GM12801 (cell line): ENCODE data around the gene CAPN9.

ENCODE experiments used
- CTCF ChIP-seq: IDR thresholded peaks from one replicate; pipeline ENCODE4 v1.5.1; 2011; ENCODE audit warnings: control low read depth; ENCODE audit not compliant: insufficient read length; ENCODE audit errors: extremely low read depth

Gene CAPN9

GRCh38 chr1:230787471-230787870, 40.3 kb downstream of the CAPN9 start:
- TF ChIP-seq CTCF = no peak

GRCh38 chr1:230788561-230789275, 41.5 kb downstream of the CAPN9 start:
- TF ChIP-seq CTCF = no peak

- no peak for TF ChIP-seq CTCF
Measured at GRCh38 chr1:230790026-230790425, 42.8 kb downstream of the CAPN9 start.

- TF ChIP-seq CTCF = no peak
Measured at GRCh38 chr1:230791986-230792564, 44.9 kb downstream of the CAPN9 start.

- TF ChIP-seq CTCF = no peak
Measured at GRCh38 chr1:230792691-230793462, 45.7 kb downstream of the CAPN9 start.

GRCh38 chr1:230793463-230793745, 46.2 kb downstream of the CAPN9 start:
- TF ChIP-seq CTCF = no peak

GRCh38 chr1:230794431-230794830, 47.2 kb downstream of the CAPN9 start:
- TF ChIP-seq CTCF = no peak
